Esophagus (tissue), 2 donors: ENCODE results near the gene ASXL1. TPM values are rescaled to one million over a fixed set of nuclear protein-coding genes. Genes with fewer than 3 reads are reported as not detected.
"Not testable (repeated sequence)": the region's sequence is repeated elsewhere in the genome, so short reads cannot be mapped to it uniquely, and the experiment has no call there.

Source experiments
- H3K27ac ChIP-seq, 2 donors: one replicate each; pipeline ENCODE4 v1.5.1; 2013; ENCODE audit warnings: low read depth in 2 of 2, mild to moderate bottlenecking in 2 of 2, inconsistent platforms in 1 of 2, low read length in 1 of 2, moderate library complexity in 1 of 2
- H3K27me3 ChIP-seq, 2 donors: one replicate each; pipeline ENCODE4 v1.6.1; 2013; ENCODE audit warnings: low read length in 2 of 2, control low read depth in 1 of 2, mild to moderate bottlenecking in 1 of 2; ENCODE audit not compliant: insufficient read depth in 2 of 2, control insufficient read depth in 1 of 2
- H3K36me3 ChIP-seq, 2 donors: one replicate each; pipeline ENCODE4 v1.6.1; 2013; ENCODE audit warnings: low read length in 1 of 2; ENCODE audit not compliant: control insufficient read depth in 2 of 2, insufficient read depth in 2 of 2
- H3K4me1 ChIP-seq, 2 donors: one replicate each; pipeline ENCODE4 v1.6.1; 2013; ENCODE audit warnings: low read length in 1 of 2; ENCODE audit not compliant: control insufficient read depth in 2 of 2, insufficient read depth in 2 of 2
- H3K4me3 ChIP-seq, 2 donors: one replicate each; pipeline ENCODE4 v1.5.1; 2013; ENCODE audit warnings: low read length in 2 of 2, mild to moderate bottlenecking in 2 of 2, low read depth in 1 of 2, moderate library complexity in 1 of 2
- H3K9me3 ChIP-seq, 2 donors: one replicate each; pipeline ENCODE4 v1.6.1; 2013; ENCODE audit warnings: mild to moderate bottlenecking in 2 of 2, low read depth in 1 of 2, low read length in 1 of 2, moderate library complexity in 1 of 2; ENCODE audit not compliant: control insufficient read depth in 2 of 2, insufficient read depth in 1 of 2
- WGBS, 2 donors: extraction: QIAGEN DNeasy Blood & Tissue Kit; methylation state at CpG; one replicate each; pipeline ENCODE4 v1.1.7; 2013; 5-methylcytosine and 5-hydroxymethylcytosine counted together
- polyA plus RNA-seq, 2 donors: library from polyadenylated mRNA; stranded (reverse); fragments of 200-250 nt; gene quantifications; one replicate each; pipeline ENCODE4 v1.2.3, GENCODE V29; 2013
- donor health status: healthy with polysubstance abuse.
- donor health status: Bipolar disorder and iron deficiency.

Gene ASXL1
- polyA plus RNA-seq, 2 donors = 13.3 to 19.7 TPM

DNA sequence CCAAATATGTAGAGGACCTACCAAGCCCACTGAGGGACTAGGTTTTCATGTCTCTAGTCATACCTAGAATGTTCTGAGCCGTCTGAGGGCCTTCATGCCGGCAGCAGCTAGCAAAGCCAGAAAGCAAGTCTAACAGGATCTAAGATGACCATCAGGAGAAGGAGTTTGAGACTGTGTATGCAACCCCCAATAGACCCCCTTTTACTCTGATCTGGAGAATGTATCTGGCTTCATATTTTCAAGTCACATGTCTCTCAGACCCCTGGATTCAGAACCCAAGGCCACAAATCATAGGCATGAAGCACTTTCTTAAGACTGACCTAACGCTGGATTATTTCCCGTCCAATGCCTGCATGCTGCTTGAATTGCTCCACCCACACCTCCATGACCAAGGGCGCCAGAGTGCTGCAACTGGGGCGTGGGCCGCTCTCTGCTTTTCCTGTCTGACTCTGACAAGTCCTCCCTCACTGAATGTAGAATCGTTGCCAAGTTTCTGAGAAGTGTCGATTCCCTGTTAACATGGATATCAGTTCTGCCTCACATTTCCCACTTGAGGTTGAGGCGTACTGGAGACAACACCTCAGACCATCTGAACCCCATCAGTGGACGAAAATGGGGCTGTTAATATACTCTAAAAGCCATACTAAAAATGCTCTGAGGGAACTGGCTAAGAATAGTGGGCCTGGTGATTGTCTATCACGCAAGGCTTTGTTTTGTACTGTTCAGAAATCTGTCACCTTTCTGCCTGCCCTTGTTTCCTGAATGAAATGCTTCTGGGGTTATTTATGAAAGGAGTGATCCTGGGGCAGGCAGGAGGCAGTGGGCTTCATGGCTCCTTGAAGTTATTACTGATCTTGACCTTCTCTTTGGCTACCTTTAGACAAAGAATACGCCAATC lies 23.9 kb upstream of the ASXL1 start:
- H3K36me3 ChIP-seq = peaks cover 0 to 7% of the 10 kb centered on the region in 2 donors
- H3K4me1 ChIP-seq = no peaks in the 10 kb centered on the region
- H3K9me3 ChIP-seq = no peaks in the 10 kb centered on the region
- H3K27ac ChIP-seq = peak overlapping the region in 1 of 2 donors; percentile 5
- H3K4me3 ChIP-seq = no peak overlapping the region
- WGBS, 2 donors = 58 to 62% methylated on average over 13 of the region's 13 CpGs
- no peaks in the 10 kb centered on the region for H3K27me3 ChIP-seq

DNA sequence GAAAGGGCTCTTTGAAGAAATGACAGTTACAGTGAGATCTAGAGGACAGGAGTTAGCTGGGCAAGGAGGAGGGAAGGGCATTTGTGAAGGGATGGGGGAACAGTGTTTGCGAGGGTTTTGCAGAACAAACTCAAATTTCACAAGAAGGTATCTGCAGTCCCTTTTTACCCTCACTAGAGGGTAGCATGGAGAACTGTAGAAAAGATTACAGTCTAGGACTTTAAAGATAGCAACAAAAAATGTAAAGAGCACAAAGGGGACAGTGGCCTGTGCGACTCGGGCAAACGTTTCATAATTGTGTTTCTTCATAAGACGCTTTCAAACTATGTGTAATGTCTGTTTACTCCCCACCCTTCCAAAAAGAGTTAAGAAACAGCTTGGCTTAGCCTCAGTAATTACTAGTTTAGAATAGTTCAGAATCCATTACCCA lies 21.2 kb upstream of the ASXL1 start:
- Histone ChIP-seq H3K27ac (no peak overlapping the region), H3K9me3 (no peaks in the 10 kb centered on the region), H3K4me3 (no peak overlapping the region), H3K4me1 (no peaks in the 10 kb centered on the region), H3K27me3 (no peaks in the 10 kb centered on the region), H3K36me3 (peaks cover 0 to 3% of the 10 kb centered on the region in 2 donors)
- 45 to 48% methylated on average over 5 of the region's 5 CpGs for WGBS, 2 donors

DNA sequence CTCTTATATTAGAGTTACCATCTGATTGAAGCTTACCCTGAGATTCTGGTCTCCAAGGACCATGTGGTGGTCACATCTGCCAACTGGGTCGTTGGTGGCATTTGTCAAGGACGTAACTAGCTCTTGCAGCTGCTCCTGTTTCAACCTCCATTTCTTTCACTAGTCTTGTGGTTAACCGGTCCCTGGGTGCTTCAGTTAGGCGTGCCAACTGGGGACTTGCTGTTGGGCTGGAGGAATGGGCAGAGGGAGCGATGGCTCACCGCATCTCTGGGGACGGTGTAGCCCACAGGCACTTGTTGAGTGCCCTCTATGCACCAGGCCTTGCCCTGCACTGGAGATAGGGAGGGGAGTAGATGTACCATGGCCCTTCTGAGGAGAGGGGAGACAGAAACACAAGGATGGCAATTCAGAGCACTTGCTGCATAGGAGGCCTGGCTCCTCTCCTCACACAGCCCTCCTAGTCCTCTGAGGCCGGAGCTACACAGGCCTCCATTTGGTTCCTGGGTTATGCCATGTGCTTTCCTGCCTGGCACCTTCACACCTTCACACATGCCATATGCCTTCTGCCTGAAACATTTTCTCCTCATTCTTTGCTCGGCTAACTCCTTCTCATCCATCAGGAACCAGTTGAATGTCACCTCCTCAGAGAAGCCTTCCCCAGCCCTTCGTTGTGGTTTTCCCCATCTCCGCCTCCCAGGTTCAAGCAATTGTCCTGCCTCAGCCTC lies 20.0 kb upstream of the ASXL1 start:
- no peaks in the 10 kb centered on the region for H3K9me3 ChIP-seq
- H3K27ac ChIP-seq = no peak overlapping the region
- WGBS, 2 donors = 84 to 91% methylated on average over 11 of the region's 11 CpGs
- H3K4me1 ChIP-seq = no peaks in the 10 kb centered on the region
- no peaks in the 10 kb centered on the region for H3K27me3 ChIP-seq
- no peaks in the 10 kb centered on the region for H3K36me3 ChIP-seq
- H3K4me3 ChIP-seq = no peak overlapping the region

DNA sequence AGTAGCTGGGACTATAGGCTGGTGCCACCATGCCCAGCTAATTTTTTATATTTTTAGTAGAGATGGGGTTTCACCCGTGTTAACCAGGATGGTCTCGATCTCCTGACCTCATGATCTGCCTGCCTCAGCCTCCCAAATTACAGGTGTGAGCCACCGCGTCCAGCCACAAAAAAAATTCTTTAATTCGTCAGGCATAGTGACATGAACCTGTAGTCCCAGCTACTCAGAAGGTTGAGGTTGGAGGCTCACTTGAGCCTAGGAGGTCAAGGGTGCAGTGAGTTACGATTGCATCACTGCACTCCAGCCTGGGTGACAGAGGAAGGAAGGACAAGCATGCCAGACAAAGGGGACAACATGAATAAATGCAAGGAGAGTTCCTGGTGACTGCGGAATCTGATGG lies 19.5 kb upstream of the ASXL1 start:
- Histone ChIP-seq H3K27ac (no peak overlapping the region), H3K27me3 (no peaks in the 10 kb centered on the region), H3K9me3 (no peaks in the 10 kb centered on the region), H3K36me3 (no peaks in the 10 kb centered on the region), H3K4me1 (no peaks in the 10 kb centered on the region), H3K4me3 (no peak overlapping the region)
- 87 to 94% methylated on average over 7 of the region's 7 CpGs for WGBS, 2 donors

DNA sequence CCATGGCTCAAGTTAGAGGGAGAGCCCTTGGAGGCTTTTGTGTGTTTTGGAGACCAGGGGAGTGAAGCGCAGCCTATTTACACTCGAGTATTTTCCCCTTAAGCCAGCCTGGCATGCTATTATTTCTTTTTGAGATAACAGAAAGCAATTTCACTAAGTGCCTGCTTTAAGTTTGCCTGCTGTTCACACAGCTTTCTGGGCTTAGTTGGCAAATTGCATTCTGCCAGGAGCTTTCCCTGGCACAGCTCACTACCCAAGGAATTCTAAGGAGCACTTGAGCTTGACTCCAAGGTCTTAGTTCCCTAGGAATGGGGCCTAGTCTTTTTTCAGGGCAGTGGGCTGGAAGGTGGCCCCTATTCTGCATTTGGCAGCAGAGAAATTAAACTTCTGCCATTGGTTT lies 19.0 kb upstream of the ASXL1 start:
- no peak overlapping the region for H3K4me3 ChIP-seq
- no peaks in the 10 kb centered on the region for H3K36me3 ChIP-seq
- H3K4me1 ChIP-seq = no peaks in the 10 kb centered on the region
- no peaks in the 10 kb centered on the region for H3K27me3 ChIP-seq
- H3K9me3 ChIP-seq = no peaks in the 10 kb centered on the region
- no peak overlapping the region for H3K27ac ChIP-seq
- 78 to 79% methylated on average over 2 of the region's 2 CpGs for WGBS, 2 donors

DNA sequence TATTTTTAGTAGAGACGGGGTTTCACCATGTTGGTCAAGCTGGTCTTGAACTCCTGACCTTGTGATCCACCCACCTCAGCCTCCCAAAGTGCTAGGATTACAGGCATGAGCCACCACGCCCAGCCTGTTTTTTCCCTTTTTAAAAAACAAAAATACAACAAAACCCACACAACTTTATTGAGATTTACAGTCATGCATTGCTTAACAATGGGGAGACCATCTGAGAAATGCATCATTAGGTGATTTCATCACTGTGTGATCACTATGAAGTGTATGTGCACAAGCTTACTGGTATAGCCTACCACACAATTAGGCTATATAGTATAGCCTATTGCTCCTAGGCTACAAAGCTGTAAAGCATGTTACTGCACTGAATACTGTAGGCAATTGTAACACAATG lies 17.1 kb upstream of the ASXL1 start:
- 85 to 92% methylated on average over 2 of the region's 2 CpGs for WGBS, 2 donors
- H3K4me1 ChIP-seq, H3K27ac ChIP-seq, H3K9me3 ChIP-seq, H3K36me3 ChIP-seq, H3K4me3 ChIP-seq, H3K27me3 ChIP-seq: not testable (repeated sequence)

DNA sequence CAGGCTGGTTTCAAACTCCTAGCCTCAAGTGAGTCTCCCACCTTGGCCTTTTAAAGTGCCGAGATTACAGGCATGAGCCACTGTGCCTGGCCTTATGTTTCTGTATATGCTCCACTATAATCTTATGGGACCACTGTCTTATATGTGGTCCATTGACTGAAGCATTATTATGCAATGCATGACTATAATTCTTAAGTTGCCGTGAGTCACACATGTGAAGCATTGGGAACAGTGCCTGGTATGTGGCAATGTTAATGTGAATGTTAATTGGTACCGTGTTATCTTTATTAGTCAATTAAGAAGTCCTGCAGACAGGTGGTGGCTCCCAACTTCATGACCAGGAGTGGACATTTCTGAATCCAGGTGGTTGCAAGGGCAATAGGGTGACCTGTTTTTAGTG lies 14.7 kb upstream of the ASXL1 start:
- Histone ChIP-seq H3K9me3 (no peaks in the 10 kb centered on the region), H3K27ac (no peak overlapping the region), H3K4me3 (no peak overlapping the region), H3K36me3 (no peaks in the 10 kb centered on the region), H3K27me3 (no peaks in the 10 kb centered on the region), H3K4me1 (no peaks in the 10 kb centered on the region)
- WGBS, 2 donors = 62 to 76% methylated on average over 3 of the region's 3 CpGs

DNA sequence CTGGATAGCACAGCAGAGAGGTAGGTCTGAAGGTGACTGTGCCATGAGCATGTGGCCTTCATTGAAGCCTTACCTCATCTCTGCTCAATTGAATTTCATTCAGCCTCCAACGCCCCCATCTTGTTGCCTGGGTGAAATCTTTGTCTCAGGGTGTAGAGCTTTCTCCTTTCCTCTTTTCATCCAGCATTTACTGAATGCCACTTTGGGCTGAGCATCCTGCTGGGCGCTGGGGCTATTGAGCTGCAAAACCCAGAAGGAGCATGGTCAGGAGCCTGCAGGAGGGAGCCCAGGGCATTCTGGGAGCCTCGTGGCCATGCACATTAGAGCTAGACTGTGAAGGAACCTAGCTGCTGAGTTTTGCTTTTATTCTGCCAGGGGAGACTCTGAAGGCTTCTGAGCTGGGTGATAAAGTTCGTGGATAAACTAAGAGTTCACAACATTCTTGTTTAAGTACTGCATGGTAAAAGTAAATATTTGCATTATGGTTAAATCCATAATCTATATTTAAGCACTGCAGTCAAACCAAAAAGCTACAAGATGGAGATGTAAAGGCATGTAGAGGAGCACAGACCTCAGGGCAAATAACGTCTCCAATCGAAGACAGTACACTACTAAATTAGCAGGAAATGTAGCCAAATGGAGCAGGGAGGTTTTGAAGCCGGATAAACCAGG lies 13.2 kb upstream of the ASXL1 start:
- no peaks in the 10 kb centered on the region for H3K4me1 ChIP-seq
- no peaks in the 10 kb centered on the region for H3K36me3 ChIP-seq
- H3K4me3 ChIP-seq = no peak overlapping the region
- H3K9me3 ChIP-seq = no peaks in the 10 kb centered on the region
- no peak overlapping the region for H3K27ac ChIP-seq
- 31 to 35% methylated on average over 7 of the region's 7 CpGs for WGBS, 2 donors
- H3K27me3 ChIP-seq = no peaks in the 10 kb centered on the region

DNA sequence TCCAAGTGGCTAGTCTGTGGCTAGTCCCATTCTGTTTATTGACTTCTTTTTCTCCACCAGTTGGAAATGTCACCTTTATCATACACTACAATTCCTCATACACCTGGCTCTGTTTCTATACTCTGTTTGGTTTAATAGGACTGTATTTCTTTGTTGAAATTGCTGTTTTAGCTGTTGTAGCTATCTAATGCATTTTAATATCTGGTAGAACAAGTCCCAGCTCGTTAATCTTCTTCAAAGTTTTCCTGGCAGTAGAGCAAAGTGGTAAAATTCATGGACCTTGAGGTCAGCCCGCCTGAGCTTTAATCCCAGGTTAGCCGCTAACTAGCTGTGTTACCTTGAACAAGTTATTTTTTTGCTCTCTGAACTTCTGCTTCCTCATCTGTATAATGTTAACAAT lies 9.9 kb upstream of the ASXL1 start:
- Histone ChIP-seq H3K27me3 (no peaks in the 10 kb centered on the region), H3K4me1 (no peaks in the 10 kb centered on the region), H3K36me3 (peaks cover 0 to 2% of the 10 kb centered on the region in 2 donors), H3K27ac (no peak overlapping the region), H3K9me3 (no peaks in the 10 kb centered on the region), H3K4me3 (no peak overlapping the region)
- WGBS, 2 donors = 47 to 52% methylated on average over 3 of the region's 3 CpGs
